ENCODE measurements around the gene NF1. TPM values are rescaled to one million over a fixed set of nuclear protein-coding genes. Genes with fewer than 3 reads are reported as not detected.
"Not testable (repeated sequence)": the region's sequence is repeated elsewhere in the genome, so short reads cannot be mapped to it uniquely, and the experiment has no call there.

NF1 gene
- total and polyA plus RNA-seq, 3 donors from 2014 or later: 60.6 to 99.0 (median 97.6) TPM

GRCh38 chr17:31329221-31329620 lies 234.4 kb downstream of the NF1 start:
- Histone ChIP-seq H3K27ac (no peak overlapping the region), H3K36me3 (ENCODE audit: low read depth, missing control alignments) (no peaks in the 10 kb centered on the region), H3K4me1 (no peaks in the 10 kb centered on the region), H3K9me3 (no peaks in the 10 kb centered on the region), H3K27me3 (no peaks in the 10 kb centered on the region), H3K4me3 (no peak overlapping the region)
- no peak for TF ChIP-seq CTCF (IDR thresholded peaks at IDR 0.05)
- no peak for TF ChIP-seq POLR2A (IDR thresholded peaks at IDR 0.05)
- DNase-seq: no peak
- intact Hi-C loops (cut with DNase I; ENCODE audit: low total_unique reads): no loop called here

- H3K27ac ChIP-seq: no peak overlapping the region
- WGBS, 2 donors: 86 to 93% methylated on average over 6 of the region's 6 CpGs
Observed at GRCh38 chr17:31339906-31340661, 245.3 kb downstream of the NF1 start.

GRCh38 chr17:31345191-31345747 lies 250.5 kb downstream of the NF1 start:
- DNase-seq; H3K27ac ChIP-seq; H3K27me3 ChIP-seq; intact Hi-C loops (cut with DNase I; ENCODE audit: low total_unique reads); H3K4me1 ChIP-seq; H3K4me3 ChIP-seq; H3K36me3 ChIP-seq (ENCODE audit: low read depth, missing control alignments); H3K9me3 ChIP-seq: not testable (repeated sequence)
- 66 to 76% methylated on average over 11 to 14 of the region's 34 CpGs for WGBS, 2 donors

More at GRCh38 chr17:31339906-31340661, 245.3 kb downstream of the NF1 start:
- no peak for DNase-seq
- no peaks in the 10 kb centered on the region for H3K27me3 ChIP-seq
- no peak overlapping the region for H3K4me3 ChIP-seq
- intact Hi-C loops (cut with DNase I; ENCODE audit: low total_unique reads): no loop called here
- TF ChIP-seq CTCF (IDR thresholded peaks at IDR 0.05): no peak
- TF ChIP-seq POLR2A (IDR thresholded peaks at IDR 0.05): no peak
- H3K9me3 ChIP-seq: no peaks in the 10 kb centered on the region
- H3K4me1 ChIP-seq: no peaks in the 10 kb centered on the region
- no peaks in the 10 kb centered on the region for H3K36me3 ChIP-seq (ENCODE audit: low read depth, missing control alignments)

GRCh38 chr17:31349454-31349853 lies 254.7 kb downstream of the NF1 start:
- Histone ChIP-seq H3K4me1 (no peaks in the 10 kb centered on the region), H3K27me3 (no peaks in the 10 kb centered on the region), H3K4me3 (no peak overlapping the region), H3K27ac (no peak overlapping the region), H3K36me3 (ENCODE audit: low read depth, missing control alignments) (no peaks in the 10 kb centered on the region), H3K9me3 (no peaks in the 10 kb centered on the region)
- TF ChIP-seq CTCF (IDR thresholded peaks at IDR 0.05) (no peak), POLR2A (IDR thresholded peaks at IDR 0.05) (no peak)
- intact Hi-C loops (cut with DNase I; ENCODE audit: low total_unique reads): no loop called here
- no peak for DNase-seq

GRCh38 chr17:31355935-31356334 lies 261.2 kb downstream of the NF1 start:
- Histone ChIP-seq H3K4me3 (no peak overlapping the region), H3K27me3 (no peaks in the 10 kb centered on the region), H3K27ac (no peak overlapping the region), H3K4me1 (no peaks in the 10 kb centered on the region), H3K36me3 (ENCODE audit: low read depth, missing control alignments) (no peaks in the 10 kb centered on the region), H3K9me3 (no peaks in the 10 kb centered on the region)
- no peak for DNase-seq
- 88 to 89% methylated on average over 1 of the region's 1 CpG for WGBS, 2 donors
- TF ChIP-seq CTCF (IDR thresholded peaks at IDR 0.05) (no peak), POLR2A (IDR thresholded peaks at IDR 0.05) (no peak)
- intact Hi-C loops (cut with DNase I; ENCODE audit: low total_unique reads): no loop called here

Data from testis (tissue), 3 donors.